Neural cell (in vitro differentiated cells): ENCODE data around the gene IGSF21. TPM values are rescaled to one million over a fixed set of nuclear protein-coding genes. Genes with fewer than 3 reads are reported as not detected.

Source experiments
- H2AFZ ChIP-seq: fragments of 200-600, 300-800 bp; sonication (generic), shearing (Covaris generic); 2 replicates; pipeline ENCODE4 v1.6.0; 2014; ENCODE audit warnings: low read depth, mild to moderate bottlenecking, antibody characterized with exemption, low read length, moderate library complexity
- H3F3A ChIP-seq: fragments of 200-600 bp; shearing (Covaris generic); 2 replicates; pipeline ENCODE4 v1.6.1; 2016; ENCODE audit warnings: mild to moderate bottlenecking, moderate library complexity, mixed read lengths, antibody characterized with exemption, low read length; ENCODE audit not compliant: insufficient read depth, poor library complexity, severe bottlenecking
- H3K27ac ChIP-seq: fragments of 200-600, 300-800 bp; sonication (generic), shearing (Covaris generic); 2 replicates; pipeline ENCODE4 v1.5.1; 2014; ENCODE audit warnings: mild to moderate bottlenecking, low read length, moderate library complexity
- H3K27me3 ChIP-seq: fragments of 300-800, 200-600 bp; sonication (generic), shearing (Covaris generic); 2 replicates; pipeline ENCODE4 v1.6.0; 2014; ENCODE audit warnings: mild to moderate bottlenecking, low read depth, low read length, moderate library complexity; ENCODE audit not compliant: insufficient read depth
- H3K36me3 ChIP-seq: fragments of 300-800, 200-600 bp; sonication (generic), shearing (Covaris generic); 2 replicates; pipeline ENCODE4 v1.5.1; 2014; ENCODE audit warnings: mild to moderate bottlenecking, antibody characterized with exemption, low read length, moderate library complexity; ENCODE audit not compliant: insufficient read depth
- H3K4me2 ChIP-seq: fragments of 300-800, 200-600 bp; sonication (generic), shearing (Covaris generic); 2 replicates; pipeline ENCODE4 v1.6.0; 2014; ENCODE audit warnings: mild to moderate bottlenecking, low read length
- H3K4me3 ChIP-seq: fragments of 300-800, 200-600 bp; sonication (generic), shearing (Covaris generic); 2 replicates; pipeline ENCODE4 v1.5.1; 2014; ENCODE audit warnings: mild to moderate bottlenecking, low read length, moderate library complexity
- H3K79me2 ChIP-seq: fragments of 200-600 bp; shearing (Covaris generic); replicated peaks from 2 replicates; pipeline ENCODE4 v1.6.0; 2014; ENCODE audit warnings: mild to moderate bottlenecking, low read length, moderate library complexity; ENCODE audit not compliant: insufficient read depth
- H3K9ac ChIP-seq: fragments of 300-800, 200-600 bp; sonication (generic), shearing (Covaris generic); 2 replicates; pipeline ENCODE4 v1.6.1; 2016; ENCODE audit warnings: mild to moderate bottlenecking, low read length, mixed read lengths
- H3K9me2 ChIP-seq: fragments of 200-600 bp; shearing (Covaris generic); 2 replicates; pipeline ENCODE4 v1.6.1; 2016; ENCODE audit warnings: mild to moderate bottlenecking, low read length, mixed read lengths; ENCODE audit not compliant: insufficient read depth
- H3K9me3 ChIP-seq: fragments of 200-600, 300-800 bp; sonication (generic), shearing (Covaris generic); 2 replicates; pipeline ENCODE4 v1.6.1; 2016; ENCODE audit warnings: mild to moderate bottlenecking, mixed run types, low read length, moderate library complexity, mixed read lengths
- H4K20me1 ChIP-seq: fragments of 200-600 bp; shearing (Covaris generic); 2 replicates; pipeline ENCODE4 v1.6.1; 2016; ENCODE audit warnings: mild to moderate bottlenecking, mixed run types; ENCODE audit not compliant: insufficient read depth
- CTCF ChIP-seq: fragments of 450-650 bp; IDR thresholded peaks from 2 replicates; pipeline ENCODE4 v1.5.1; 2014; ENCODE audit warnings: antibody characterized with exemption, mild to moderate bottlenecking, moderate library complexity; ENCODE audit not compliant: poor library complexity, severe bottlenecking
- EP300 ChIP-seq: fragments of 450-650 bp; conservative IDR thresholded peaks from 2 replicates; pipeline ENCODE4 v1.6.1; 2014; ENCODE audit warnings: antibody characterized with exemption, mild to moderate bottlenecking, moderate library complexity; ENCODE audit not compliant: poor library complexity, severe bottlenecking
- EZH2 ChIP-seq: fragments of 200-600, 300-800 bp; shearing (Covaris generic), sonication (generic); IDR thresholded peaks from 2 replicates; pipeline ENCODE4 v1.6.1; 2014; ENCODE audit warnings: antibody characterized with exemption, low read length, borderline replicate concordance, mild to moderate bottlenecking; ENCODE audit not compliant: insufficient read depth, poor library complexity, severe bottlenecking
- MXI1 ChIP-seq: fragments of 450-650 bp; conservative IDR thresholded peaks from 2 replicates; pipeline ENCODE4 v1.6.1; 2014; ENCODE audit warnings: antibody characterized with exemption, mild to moderate bottlenecking; ENCODE audit not compliant: poor library complexity, severe bottlenecking
- POLR2AphosphoS5 ChIP-seq: IDR thresholded peaks from 2 replicates; pipeline ENCODE4 v1.6.1; 2012
- RAD21 ChIP-seq: fragments of 450-650 bp; conservative IDR thresholded peaks from 2 replicates; pipeline ENCODE4 v1.6.1; 2014; ENCODE audit warnings: antibody characterized with exemption, mild to moderate bottlenecking, moderate library complexity
- SMC3 ChIP-seq: fragments of 450-650 bp; conservative IDR thresholded peaks from 2 replicates; pipeline ENCODE4 v1.6.1; 2014; ENCODE audit warnings: antibody characterized with exemption, mild to moderate bottlenecking, moderate library complexity; ENCODE audit not compliant: poor library complexity
- TAF1 ChIP-seq: IDR thresholded peaks from 2 replicates; pipeline ENCODE4 v1.6.1; 2012; ENCODE audit warnings: low read depth
- polyA plus RNA-seq: library from polyadenylated mRNA; depleted of rRNA; stranded (reverse); fragments of >200 nt; gene quantifications from 2 replicates; pipeline ENCODE4 v1.2.3, GENCODE V29; 2014
- TF ChIP-seq, protein P1 (sequence below): IDR thresholded peaks from 2 replicates; pipeline ENCODE4 v1.6.1; 2012; ENCODE audit warnings: borderline replicate concordance

Gene IGSF21
- polyA plus RNA-seq, 1 donor from 2014 or later, result 2.4 TPM

GRCh38 chr1:18316764-18317163 lies 209.2 kb downstream of the IGSF21 start:
- Histone ChIP-seq H3K27ac (no peak overlapping the region), H4K20me1 (no peaks in the 10 kb centered on the region), H3K4me2 (no peak overlapping the region), H3K4me3 (no peak overlapping the region), H3K36me3 (no peaks in the 10 kb centered on the region), H3K27me3 (no peaks in the 10 kb centered on the region), H3K9ac (no peak overlapping the region), H3K9me2 (no peaks in the 10 kb centered on the region), H3F3A (no peaks in the 10 kb centered on the region), H3K9me3 (peaks cover 4% of the 10 kb centered on the region), H3K79me2 (no peaks in the 10 kb centered on the region), H2AFZ (no peak overlapping the region)
- TF ChIP-seq EP300 (no peak), CTCF (no peak), EZH2 (no peak), RAD21 (no peak), TAF1 (no peak), SMC3 (no peak), POLR2AphosphoS5 (no peak), MXI1 (no peak)
- TF ChIP-seq, protein P1, sequence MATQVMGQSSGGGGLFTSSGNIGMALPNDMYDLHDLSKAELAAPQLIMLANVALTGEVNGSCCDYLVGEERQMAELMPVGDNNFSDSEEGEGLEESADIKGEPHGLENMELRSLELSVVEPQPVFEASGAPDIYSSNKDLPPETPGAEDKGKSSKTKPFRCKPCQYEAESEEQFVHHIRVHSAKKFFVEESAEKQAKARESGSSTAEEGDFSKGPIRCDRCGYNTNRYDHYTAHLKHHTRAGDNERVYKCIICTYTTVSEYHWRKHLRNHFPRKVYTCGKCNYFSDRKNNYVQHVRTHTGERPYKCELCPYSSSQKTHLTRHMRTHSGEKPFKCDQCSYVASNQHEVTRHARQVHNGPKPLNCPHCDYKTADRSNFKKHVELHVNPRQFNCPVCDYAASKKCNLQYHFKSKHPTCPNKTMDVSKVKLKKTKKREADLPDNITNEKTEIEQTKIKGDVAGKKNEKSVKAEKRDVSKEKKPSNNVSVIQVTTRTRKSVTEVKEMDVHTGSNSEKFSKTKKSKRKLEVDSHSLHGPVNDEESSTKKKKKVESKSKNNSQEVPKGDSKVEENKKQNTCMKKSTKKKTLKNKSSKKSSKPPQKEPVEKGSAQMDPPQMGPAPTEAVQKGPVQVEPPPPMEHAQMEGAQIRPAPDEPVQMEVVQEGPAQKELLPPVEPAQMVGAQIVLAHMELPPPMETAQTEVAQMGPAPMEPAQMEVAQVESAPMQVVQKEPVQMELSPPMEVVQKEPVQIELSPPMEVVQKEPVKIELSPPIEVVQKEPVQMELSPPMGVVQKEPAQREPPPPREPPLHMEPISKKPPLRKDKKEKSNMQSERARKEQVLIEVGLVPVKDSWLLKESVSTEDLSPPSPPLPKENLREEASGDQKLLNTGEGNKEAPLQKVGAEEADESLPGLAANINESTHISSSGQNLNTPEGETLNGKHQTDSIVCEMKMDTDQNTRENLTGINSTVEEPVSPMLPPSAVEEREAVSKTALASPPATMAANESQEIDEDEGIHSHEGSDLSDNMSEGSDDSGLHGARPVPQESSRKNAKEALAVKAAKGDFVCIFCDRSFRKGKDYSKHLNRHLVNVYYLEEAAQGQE, result no peak

DNA sequence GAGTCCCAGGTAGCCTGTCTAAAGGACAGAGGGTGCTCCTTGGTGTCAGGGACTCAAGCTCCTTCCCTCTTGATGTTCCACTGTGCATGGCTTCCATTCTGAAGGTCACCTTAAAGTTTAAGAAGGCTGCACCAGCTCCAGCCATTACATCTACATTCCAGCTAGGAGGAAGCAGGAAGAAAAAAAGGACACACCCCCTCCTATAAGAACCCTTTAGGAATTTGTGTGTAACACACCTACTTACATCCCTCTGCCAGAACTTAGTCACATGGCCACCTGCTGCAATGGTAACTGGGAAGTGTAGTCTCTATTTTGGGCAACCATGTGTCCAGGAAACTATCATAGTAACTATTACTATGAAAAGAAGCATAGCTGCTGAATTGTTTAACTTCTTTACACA lies 211.5 kb downstream of the IGSF21 start:
- Histone ChIP-seq H3K4me3 (no peak overlapping the region), H3K79me2 (no peaks in the 10 kb centered on the region), H2AFZ (no peak overlapping the region), H3K9me3 (no peaks in the 10 kb centered on the region), H3K9me2 (no peaks in the 10 kb centered on the region), H3K27me3 (no peaks in the 10 kb centered on the region), H3K4me2 (no peak overlapping the region), H4K20me1 (no peaks in the 10 kb centered on the region), H3K36me3 (no peaks in the 10 kb centered on the region), H3K9ac (no peak overlapping the region), H3F3A (no peaks in the 10 kb centered on the region), H3K27ac (no peak overlapping the region)
- TF ChIP-seq RAD21, result no peak
- TF ChIP-seq, protein P1, result no peak
- no peak for TF ChIP-seq TAF1
